Measurements from ENCODE around the gene NOL6. TPM values are rescaled to one million over a fixed set of nuclear protein-coding genes. Genes with fewer than 3 reads are reported as not detected.

Gene NOL6
- total RNA-seq, 1 donor: 25.1 TPM

DNA sequence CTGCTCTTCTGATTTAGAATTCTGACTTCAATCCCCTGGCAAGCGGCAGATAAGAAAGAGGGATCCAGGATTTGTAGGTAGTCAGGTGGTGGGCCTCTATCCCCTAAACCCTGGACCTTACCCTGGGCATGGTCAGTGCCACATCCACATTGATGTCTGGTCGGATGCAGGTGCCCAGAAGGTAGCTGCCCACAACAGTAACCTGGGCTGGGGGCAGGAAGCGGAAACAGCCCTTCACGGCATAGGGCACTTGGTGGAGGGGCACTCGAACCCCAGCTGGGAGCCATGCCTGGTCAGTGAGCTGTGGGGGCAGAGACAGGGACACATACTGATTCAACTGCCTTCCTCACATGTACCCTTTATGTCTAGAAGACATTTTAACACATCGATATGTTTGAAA is 3.8 kb downstream of the NOL6 start:
- no peak for DNase-seq (ENCODE audit: low read depth)
- TF ChIP-seq CTCF (IDR thresholded peaks at IDR 0.05; ENCODE audit: insufficient read depth, low read length): no peak
- no peak overlapping the region for H3K4me3 ChIP-seq (ENCODE audit: low read depth, low read length)

GRCh38 chr9:33468797-33469621 is 4.7 kb downstream of the NOL6 start:
- no peak overlapping the region for H3K4me3 ChIP-seq (ENCODE audit: low read depth, low read length)
- no peak for TF ChIP-seq CTCF (IDR thresholded peaks at IDR 0.05; ENCODE audit: insufficient read depth, low read length)
- DNase-seq (ENCODE audit: low read depth): no peak

DNA sequence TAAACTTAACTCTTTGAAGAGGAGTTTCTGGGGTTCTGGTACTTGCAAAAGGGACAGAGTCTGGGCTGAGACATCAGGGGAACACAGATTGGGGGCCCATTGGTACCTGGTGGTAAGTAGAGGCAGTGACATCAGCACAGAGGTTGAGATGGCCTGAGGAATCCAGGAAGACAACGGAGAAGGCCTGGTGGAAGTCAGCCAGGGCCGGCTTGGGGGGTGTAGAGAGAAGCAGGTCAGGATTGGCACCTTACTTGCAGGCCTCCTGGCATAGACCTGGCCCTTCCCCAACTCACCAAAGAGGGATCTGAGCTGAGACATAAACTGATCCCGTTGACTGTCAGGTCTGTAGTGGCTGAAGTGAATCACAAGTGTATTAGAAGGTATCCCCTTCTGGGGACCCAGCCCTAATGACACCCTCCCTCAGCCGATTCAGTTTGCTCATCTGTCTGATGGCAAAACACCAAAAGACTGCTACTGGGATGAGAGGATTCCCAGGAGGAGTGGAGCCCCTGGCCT is 5.5 kb downstream of the NOL6 start:
- H3K4me3 ChIP-seq (ENCODE audit: low read depth, low read length): no peak overlapping the region
- DNase-seq (ENCODE audit: low read depth): no peak
- no peak for TF ChIP-seq CTCF (IDR thresholded peaks at IDR 0.05; ENCODE audit: insufficient read depth, low read length)

GRCh38 chr9:33467526-33467925 is 6.2 kb downstream of the NOL6 start:
- no peak overlapping the region for H3K4me3 ChIP-seq (ENCODE audit: low read depth, low read length)
- no peak for TF ChIP-seq CTCF (IDR thresholded peaks at IDR 0.05; ENCODE audit: insufficient read depth, low read length)
- DNase-seq (ENCODE audit: low read depth): no peak

GRCh38 chr9:33466565-33467495 is 6.9 kb downstream of the NOL6 start:
- DNase-seq (ENCODE audit: low read depth): peak; percentile 42
- no peak overlapping the region for H3K4me3 ChIP-seq (ENCODE audit: low read depth, low read length)
- TF ChIP-seq CTCF (IDR thresholded peaks at IDR 0.05; ENCODE audit: insufficient read depth, low read length): peak; percentile 99

DNA sequence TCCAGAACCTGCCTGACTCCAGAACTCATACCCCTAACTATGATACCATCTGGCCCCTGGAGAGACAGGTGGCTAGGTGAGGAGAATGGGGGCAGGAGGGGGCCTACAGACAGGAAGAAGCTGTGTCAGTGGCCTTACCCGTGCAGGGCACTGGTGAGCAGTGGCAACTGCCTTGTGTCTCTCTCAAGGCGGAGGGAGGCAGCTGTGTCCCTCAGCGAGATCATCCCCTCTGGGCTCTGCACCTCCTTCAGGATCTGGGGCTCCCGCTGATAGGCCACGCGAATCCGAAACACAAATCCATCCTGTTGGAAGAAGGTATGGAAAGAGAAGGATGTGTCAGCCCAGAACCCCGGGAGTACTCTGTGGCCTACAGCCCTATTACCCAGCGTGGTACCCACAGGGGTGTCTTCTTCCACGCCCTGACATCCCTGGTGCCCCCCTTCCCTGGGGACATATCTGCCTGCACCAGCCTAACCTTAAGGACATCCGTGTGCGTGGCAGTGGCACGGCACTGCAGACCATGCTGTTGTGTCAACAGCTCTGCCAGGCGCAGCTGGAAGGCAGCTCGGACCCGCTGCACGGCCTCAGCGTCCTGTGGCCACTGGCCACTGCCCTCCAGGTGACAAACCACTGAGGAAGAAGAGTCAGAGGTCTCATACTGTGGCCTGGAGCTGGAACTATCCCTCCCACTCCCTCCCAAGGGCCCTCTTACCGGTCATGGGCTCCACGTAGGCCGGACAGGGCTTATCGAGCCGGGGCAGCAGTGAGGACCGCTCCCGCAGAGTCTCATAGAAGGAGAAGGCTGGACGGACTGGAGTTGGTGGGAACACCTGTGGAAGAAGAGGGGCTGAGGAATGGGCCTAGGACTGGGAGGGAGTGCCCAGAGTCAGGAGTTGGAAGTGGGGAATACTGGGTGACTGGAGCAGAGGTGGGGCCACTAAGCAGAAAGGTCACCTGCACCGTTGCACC is 7.8 kb downstream of the NOL6 start:
- no peak overlapping the region for H3K4me3 ChIP-seq (ENCODE audit: low read depth, low read length)
- no peak for DNase-seq (ENCODE audit: low read depth)
- TF ChIP-seq CTCF (IDR thresholded peaks at IDR 0.05; ENCODE audit: insufficient read depth, low read length): no peak
